ENCODE results near the gene RARB.

The RARB gene

DNA sequence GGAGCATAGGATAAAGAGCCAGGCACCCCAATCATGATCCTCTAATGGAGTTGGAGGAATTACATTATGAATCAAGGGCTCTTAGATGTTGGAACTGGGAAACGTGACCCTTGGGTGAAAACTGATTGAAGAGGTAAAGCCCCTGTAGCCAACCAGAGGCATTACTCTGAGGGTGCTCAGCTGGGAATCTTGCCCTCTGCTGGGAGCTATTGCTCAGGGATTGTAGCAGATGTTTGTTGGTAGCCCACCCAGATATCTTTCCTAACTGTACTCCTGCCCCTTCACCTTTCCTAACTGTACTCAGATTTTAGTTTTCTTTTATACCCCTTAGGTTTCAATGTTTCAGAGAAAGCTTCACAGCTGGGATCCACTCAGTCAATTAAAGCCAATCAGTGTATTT is 74.2 kb downstream of the RARB start:
- Histone ChIP-seq H3K36me3 (ENCODE audit: insufficient read depth, low read length) (no peaks in the 10 kb centered on the region), H3K4me3 (no peak overlapping the region), H3K9ac (ENCODE audit: insufficient read length) (no peak overlapping the region), H3K9me3 (ENCODE audit: low read depth, low read length) (no peaks in the 10 kb centered on the region), H3K27ac (no peak overlapping the region)
- no peak for DNase-seq (ENCODE audit: low read depth, low spot score)
- TF ChIP-seq FOXP2 (optimal IDR thresholded peaks at IDR 0.05; ENCODE audit: control extremely low read depth, extremely low read length, insufficient read depth): no peak
- TF ChIP-seq EZH2 (IDR thresholded peaks at IDR 0.05): no peak
- TF ChIP-seq POLR2AphosphoS5 (IDR thresholded peaks at IDR 0.05; ENCODE audit: borderline replicate concordance, low read depth, low read length): no peak

DNA sequence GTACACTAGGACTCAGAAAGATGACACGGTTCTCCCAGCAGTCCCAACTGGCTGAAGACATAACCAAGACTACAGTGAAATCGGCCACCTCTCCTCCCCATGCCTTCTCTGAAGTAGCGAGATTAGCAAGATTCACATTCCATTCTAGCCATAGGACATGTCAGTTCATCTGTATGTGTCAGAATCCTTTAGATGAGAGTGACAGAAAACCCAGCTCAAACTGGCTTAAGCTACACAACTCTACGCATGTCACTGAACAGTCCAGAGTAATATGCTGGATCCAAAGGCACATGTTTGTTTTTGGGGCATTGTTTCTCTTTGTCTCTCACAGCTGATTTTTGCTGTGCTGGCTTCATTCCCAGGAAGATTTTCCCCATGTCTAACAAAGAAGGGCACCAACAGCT is 75.8 kb downstream of the RARB start:
- DNase-seq (ENCODE audit: low read depth, low spot score): no peak
- Histone ChIP-seq H3K4me3 (no peak overlapping the region), H3K27ac (no peak overlapping the region), H3K9me3 (ENCODE audit: low read depth, low read length) (no peaks in the 10 kb centered on the region), H3K9ac (ENCODE audit: insufficient read length) (no peak overlapping the region), H3K36me3 (ENCODE audit: insufficient read depth, low read length) (no peaks in the 10 kb centered on the region)
- TF ChIP-seq POLR2AphosphoS5 (IDR thresholded peaks at IDR 0.05; ENCODE audit: borderline replicate concordance, low read depth, low read length): no peak
- TF ChIP-seq FOXP2 (optimal IDR thresholded peaks at IDR 0.05; ENCODE audit: control extremely low read depth, extremely low read length, insufficient read depth): no peak
- no peak for TF ChIP-seq EZH2 (IDR thresholded peaks at IDR 0.05)

DNA sequence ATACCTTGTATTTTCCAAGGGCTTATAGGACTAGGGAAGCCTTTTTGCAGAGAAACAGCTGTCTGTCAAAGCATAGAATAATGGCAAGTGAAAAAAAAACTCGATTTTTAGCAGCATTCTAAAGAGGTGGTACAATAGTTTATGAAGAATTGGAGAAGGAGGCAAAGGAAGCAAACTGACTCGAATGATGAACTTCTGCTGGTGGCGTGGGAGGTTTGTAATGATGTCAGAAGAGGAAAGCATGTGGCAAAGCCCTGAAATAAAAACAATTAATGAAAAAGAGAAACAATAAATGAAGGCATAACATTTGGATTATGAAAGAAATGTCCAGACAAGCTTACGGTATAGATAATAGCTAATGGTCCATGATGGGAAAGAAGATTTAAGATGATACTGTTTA is 77.5 kb downstream of the RARB start:
- no peaks in the 10 kb centered on the region for H3K9me3 ChIP-seq (ENCODE audit: low read depth, low read length)
- TF ChIP-seq EZH2 (IDR thresholded peaks at IDR 0.05) (no peak), POLR2AphosphoS5 (IDR thresholded peaks at IDR 0.05; ENCODE audit: borderline replicate concordance, low read depth, low read length) (no peak), FOXP2 (optimal IDR thresholded peaks at IDR 0.05; ENCODE audit: control extremely low read depth, extremely low read length, insufficient read depth) (no peak)
- no peak overlapping the region for H3K4me3 ChIP-seq
- no peak overlapping the region for H3K9ac ChIP-seq (ENCODE audit: insufficient read length)
- no peak for DNase-seq (ENCODE audit: low read depth, low spot score)
- no peak overlapping the region for H3K27ac ChIP-seq
- no peaks in the 10 kb centered on the region for H3K36me3 ChIP-seq (ENCODE audit: insufficient read depth, low read length)

DNA sequence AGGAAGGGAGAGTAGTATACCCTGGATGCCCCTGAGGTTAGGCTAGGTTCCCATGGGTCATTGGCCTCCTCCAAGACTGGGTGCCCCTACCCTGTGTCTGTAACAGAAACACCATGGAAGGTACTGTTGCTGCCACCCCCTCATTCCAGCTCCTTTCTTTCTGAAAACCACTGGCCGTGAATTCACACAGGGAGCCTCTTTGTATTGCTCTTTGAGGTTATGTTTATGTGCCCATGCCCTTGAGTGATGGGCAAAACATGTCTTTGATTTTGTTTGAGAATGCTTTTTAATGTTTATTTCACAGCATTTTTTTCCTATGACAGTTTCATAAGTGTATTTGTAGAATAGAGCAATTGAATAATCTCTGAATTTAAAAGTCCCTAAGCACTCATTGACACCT is 79.7 kb downstream of the RARB start:
- TF ChIP-seq POLR2AphosphoS5 (IDR thresholded peaks at IDR 0.05; ENCODE audit: borderline replicate concordance, low read depth, low read length): no peak
- H3K4me3 ChIP-seq: no peak overlapping the region
- H3K9ac ChIP-seq (ENCODE audit: insufficient read length): no peak overlapping the region
- no peak overlapping the region for H3K27ac ChIP-seq
- DNase-seq (ENCODE audit: low read depth, low spot score): no peak
- no peaks in the 10 kb centered on the region for H3K9me3 ChIP-seq (ENCODE audit: low read depth, low read length)
- H3K36me3 ChIP-seq (ENCODE audit: insufficient read depth, low read length): no peaks in the 10 kb centered on the region

DNA sequence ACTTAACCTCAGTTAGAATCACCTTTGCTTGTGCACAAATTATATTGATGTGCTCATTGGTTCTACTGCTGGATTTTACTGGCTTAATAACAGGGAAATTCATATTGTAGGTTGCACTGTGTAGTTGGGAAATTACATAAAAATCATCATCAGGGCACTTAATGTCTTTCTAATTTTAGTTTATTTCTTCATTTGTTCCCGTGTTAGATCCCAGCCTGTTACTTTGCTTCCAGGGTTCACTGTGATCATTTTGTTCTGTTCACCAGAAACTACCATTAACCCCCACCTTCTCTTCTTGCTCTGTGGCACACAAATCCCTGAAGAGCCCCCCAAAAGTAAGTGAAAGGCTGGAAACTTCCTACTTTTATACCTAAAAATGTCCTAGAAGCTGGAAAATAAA is 80.4 kb downstream of the RARB start:
- H3K27ac ChIP-seq: no peak overlapping the region
- no peak overlapping the region for H3K9ac ChIP-seq (ENCODE audit: insufficient read length)
- no peaks in the 10 kb centered on the region for H3K9me3 ChIP-seq (ENCODE audit: low read depth, low read length)
- DNase-seq (ENCODE audit: low read depth, low spot score): no peak
- no peak overlapping the region for H3K4me3 ChIP-seq
- no peaks in the 10 kb centered on the region for H3K36me3 ChIP-seq (ENCODE audit: insufficient read depth, low read length)
- TF ChIP-seq POLR2AphosphoS5 (IDR thresholded peaks at IDR 0.05; ENCODE audit: borderline replicate concordance, low read depth, low read length) (no peak), EZH2 (IDR thresholded peaks at IDR 0.05) (no peak), FOXP2 (optimal IDR thresholded peaks at IDR 0.05; ENCODE audit: control extremely low read depth, extremely low read length, insufficient read depth) (no peak)

DNA sequence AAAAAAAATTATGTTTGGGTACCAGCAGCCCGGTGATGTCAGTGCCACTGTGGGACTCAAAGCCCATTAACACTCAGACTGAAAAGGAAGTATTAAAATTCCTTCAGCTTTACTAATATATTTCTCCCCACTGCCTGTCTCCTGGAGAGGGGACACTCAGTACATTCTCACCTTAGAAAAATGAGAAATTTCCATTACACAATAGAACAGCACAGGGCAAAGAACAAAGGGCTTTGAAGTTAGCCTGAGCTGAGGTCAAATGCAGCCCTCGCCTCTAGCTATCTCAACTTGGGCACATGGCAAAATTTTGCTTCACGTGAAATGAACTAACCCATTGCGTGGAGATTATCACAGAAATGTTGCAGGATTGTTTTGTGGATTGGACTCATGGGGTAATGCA is 80.8 kb downstream of the RARB start:
- Histone ChIP-seq H3K4me3 (no peak overlapping the region), H3K36me3 (ENCODE audit: insufficient read depth, low read length) (no peaks in the 10 kb centered on the region), H3K9ac (ENCODE audit: insufficient read length) (no peak overlapping the region), H3K9me3 (ENCODE audit: low read depth, low read length) (no peaks in the 10 kb centered on the region), H3K27ac (no peak overlapping the region)
- DNase-seq (ENCODE audit: low read depth, low spot score): no peak
- TF ChIP-seq POLR2AphosphoS5 (IDR thresholded peaks at IDR 0.05; ENCODE audit: borderline replicate concordance, low read depth, low read length): no peak
- no peak for TF ChIP-seq FOXP2 (optimal IDR thresholded peaks at IDR 0.05; ENCODE audit: control extremely low read depth, extremely low read length, insufficient read depth)
- TF ChIP-seq EZH2 (IDR thresholded peaks at IDR 0.05): no peak

DNA sequence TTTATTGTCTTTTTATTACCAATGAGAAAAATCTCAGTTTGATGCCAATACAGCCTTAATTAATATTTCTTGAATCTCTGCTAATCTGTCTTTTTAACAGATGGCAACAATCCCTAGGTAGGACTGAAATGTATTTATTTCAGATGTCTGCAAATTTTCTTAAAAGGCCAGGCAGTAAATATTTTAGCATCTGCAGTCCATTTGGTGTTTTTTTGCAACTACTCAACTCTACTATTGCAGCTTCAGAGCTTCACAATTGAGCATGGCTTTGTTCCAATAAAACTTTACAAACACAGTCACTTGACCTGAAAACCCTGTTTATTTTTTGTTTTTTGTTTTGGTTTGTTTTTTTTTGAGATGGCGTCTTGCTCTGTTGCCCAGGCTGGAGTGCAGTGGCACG is 82.7 kb downstream of the RARB start:
- no peak for DNase-seq (ENCODE audit: low read depth, low spot score)
- TF ChIP-seq EZH2 (IDR thresholded peaks at IDR 0.05): no peak
- Histone ChIP-seq H3K9ac (ENCODE audit: insufficient read length) (no peak overlapping the region), H3K9me3 (ENCODE audit: low read depth, low read length) (no peaks in the 10 kb centered on the region), H3K27ac (no peak overlapping the region), H3K36me3 (ENCODE audit: insufficient read depth, low read length) (no peaks in the 10 kb centered on the region), H3K4me3 (no peak overlapping the region)

DNA sequence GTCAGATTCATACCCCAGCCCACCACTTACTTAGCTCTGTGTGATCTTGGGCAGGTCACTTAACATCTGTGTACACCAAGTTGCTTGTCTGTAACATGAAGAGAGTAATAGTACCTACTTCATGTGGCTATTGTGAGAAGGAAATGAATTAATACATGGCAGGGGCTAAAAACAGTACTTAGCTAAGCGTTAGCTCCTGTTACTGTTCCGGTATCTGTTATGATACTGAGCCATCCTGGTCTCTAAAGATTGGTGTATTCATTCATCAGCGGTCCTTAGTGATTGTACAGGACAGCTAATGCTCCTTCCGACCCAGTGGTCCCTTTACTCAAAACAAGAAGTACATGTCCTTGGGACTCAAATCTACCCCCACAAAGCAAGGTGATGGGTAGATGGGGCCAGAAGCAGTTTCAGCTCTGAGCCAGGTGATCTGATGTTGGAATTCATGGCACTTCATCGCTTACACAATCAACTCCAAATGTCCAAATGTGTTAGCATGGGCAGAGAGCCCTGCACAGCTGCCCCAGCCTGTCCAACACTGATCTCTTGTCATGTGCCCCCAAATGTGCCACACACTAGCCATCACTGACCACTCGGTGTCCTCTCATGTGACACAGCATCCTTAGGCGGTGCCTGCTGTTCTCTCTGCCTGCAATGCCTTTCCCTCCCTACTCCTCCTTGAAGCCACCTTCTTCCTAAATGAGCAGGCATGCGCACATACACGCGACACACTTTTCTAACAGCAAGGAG is 84.1 kb downstream of the RARB start:
- Histone ChIP-seq H3K9me3 (ENCODE audit: low read depth, low read length) (no peaks in the 10 kb centered on the region), H3K9ac (ENCODE audit: insufficient read length) (no peak overlapping the region), H3K4me3 (no peak overlapping the region), H3K27ac (no peak overlapping the region), H3K36me3 (ENCODE audit: insufficient read depth, low read length) (no peaks in the 10 kb centered on the region)
- DNase-seq (ENCODE audit: low read depth, low spot score): no peak
- no peak for TF ChIP-seq FOXP2 (optimal IDR thresholded peaks at IDR 0.05; ENCODE audit: control extremely low read depth, extremely low read length, insufficient read depth)

DNA sequence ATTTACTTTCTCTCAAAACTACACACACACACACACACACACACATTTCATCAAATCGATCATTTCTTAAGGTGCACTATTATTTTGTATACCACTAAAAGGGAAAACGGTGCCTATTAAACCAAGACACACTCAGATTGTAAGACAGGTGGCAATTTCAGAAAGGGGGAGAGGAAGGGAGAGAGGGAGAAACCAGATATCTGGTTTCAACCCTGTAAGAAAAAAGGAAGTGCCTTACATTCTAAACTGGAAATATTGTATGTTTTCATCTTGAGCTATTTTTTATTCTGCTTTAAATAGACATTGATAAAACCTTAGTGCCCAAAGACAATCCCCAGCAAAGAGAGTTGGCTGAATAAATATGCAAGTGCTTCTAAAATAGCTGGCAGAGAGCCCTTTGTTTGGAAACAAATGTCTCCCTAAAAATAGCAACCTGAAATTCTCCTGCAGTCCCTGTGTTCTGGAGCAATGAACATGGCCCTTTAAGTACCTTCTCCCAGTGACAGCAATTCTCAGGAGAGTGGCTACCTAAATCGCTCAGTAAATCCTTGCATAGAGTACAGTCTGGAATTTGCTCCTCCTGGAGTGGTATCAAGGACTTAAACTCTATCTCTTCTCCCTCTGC is 85.7 kb downstream of the RARB start:
- no peak overlapping the region for H3K9ac ChIP-seq (ENCODE audit: insufficient read length)

More for the DNA sequence above, 85.7 kb downstream of the RARB start:
- no peak overlapping the region for H3K4me3 ChIP-seq
- TF ChIP-seq FOXP2 (optimal IDR thresholded peaks at IDR 0.05; ENCODE audit: control extremely low read depth, extremely low read length, insufficient read depth) (no peak), POLR2AphosphoS5 (IDR thresholded peaks at IDR 0.05; ENCODE audit: borderline replicate concordance, low read depth, low read length) (no peak), EZH2 (IDR thresholded peaks at IDR 0.05) (no peak)
- no peak overlapping the region for H3K27ac ChIP-seq
- H3K9me3 ChIP-seq (ENCODE audit: low read depth, low read length): no peaks in the 10 kb centered on the region
- DNase-seq (ENCODE audit: low read depth, low spot score): no peak
- no peaks in the 10 kb centered on the region for H3K36me3 ChIP-seq (ENCODE audit: insufficient read depth, low read length)
